ENCODE data around the gene SREK1. TPM values are rescaled to one million over a fixed set of nuclear protein-coding genes. Genes with fewer than 3 reads are reported as not detected.
"Not testable (repeated sequence)": the region's sequence is repeated elsewhere in the genome, so short reads cannot be mapped to it uniquely, and the experiment has no call there.

Gene SREK1
- total and polyA plus RNA-seq, 8 donors, result 10.4 to 242 (median 134) TPM

DNA sequence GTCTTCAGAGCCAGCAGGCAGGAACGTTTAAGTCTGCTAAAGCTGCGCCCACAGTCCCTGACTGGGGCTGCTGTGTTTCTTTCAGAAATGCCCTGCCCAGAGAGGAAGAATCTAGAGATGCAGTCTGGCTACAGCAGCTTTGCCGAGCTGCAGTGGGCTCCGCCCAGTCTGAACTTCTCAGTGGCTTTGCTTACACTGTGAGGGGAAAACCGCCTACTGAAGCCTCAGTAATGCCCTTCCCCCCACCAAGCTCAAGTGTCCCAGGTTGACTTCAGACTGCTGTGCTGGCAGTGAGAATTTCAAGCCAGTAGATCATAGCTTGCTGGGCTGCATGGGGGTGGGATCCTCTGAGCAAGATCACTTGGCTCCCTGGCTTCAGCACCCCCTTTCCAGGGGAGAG, 78.4 kb downstream of the SREK1 start:
- no peak overlapping the region for H3K27ac ChIP-seq
- no peak overlapping the region for H3K4me3 ChIP-seq
- TF ChIP-seq, protein P1, sequence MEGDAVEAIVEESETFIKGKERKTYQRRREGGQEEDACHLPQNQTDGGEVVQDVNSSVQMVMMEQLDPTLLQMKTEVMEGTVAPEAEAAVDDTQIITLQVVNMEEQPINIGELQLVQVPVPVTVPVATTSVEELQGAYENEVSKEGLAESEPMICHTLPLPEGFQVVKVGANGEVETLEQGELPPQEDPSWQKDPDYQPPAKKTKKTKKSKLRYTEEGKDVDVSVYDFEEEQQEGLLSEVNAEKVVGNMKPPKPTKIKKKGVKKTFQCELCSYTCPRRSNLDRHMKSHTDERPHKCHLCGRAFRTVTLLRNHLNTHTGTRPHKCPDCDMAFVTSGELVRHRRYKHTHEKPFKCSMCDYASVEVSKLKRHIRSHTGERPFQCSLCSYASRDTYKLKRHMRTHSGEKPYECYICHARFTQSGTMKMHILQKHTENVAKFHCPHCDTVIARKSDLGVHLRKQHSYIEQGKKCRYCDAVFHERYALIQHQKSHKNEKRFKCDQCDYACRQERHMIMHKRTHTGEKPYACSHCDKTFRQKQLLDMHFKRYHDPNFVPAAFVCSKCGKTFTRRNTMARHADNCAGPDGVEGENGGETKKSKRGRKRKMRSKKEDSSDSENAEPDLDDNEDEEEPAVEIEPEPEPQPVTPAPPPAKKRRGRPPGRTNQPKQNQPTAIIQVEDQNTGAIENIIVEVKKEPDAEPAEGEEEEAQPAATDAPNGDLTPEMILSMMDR (IDR thresholded peaks at IDR 0.05), result no peak
- TF ChIP-seq POLR2AphosphoS5 (IDR thresholded peaks at IDR 0.05), result no peak
- peaks cover 0 to 9% (median 2%) of the 10 kb centered on the region in 4 donors for H3K9me3 ChIP-seq
- WGBS, 5 donors, result 52 to 68% (median 59%) methylated on average over 5 of the region's 5 CpGs
- peaks cover 0 to 3% (median 0%) of the 10 kb centered on the region in 4 donors for H3K36me3 ChIP-seq
- H3K4me1 ChIP-seq, result no peaks in the 10 kb centered on the region
- intact Hi-C loops (cut with DNase I; ENCODE audit: low total_unique reads), result no loop called here
- H3K27me3 ChIP-seq, result no peaks in the 10 kb centered on the region
- DNase-seq, result no peak

DNA sequence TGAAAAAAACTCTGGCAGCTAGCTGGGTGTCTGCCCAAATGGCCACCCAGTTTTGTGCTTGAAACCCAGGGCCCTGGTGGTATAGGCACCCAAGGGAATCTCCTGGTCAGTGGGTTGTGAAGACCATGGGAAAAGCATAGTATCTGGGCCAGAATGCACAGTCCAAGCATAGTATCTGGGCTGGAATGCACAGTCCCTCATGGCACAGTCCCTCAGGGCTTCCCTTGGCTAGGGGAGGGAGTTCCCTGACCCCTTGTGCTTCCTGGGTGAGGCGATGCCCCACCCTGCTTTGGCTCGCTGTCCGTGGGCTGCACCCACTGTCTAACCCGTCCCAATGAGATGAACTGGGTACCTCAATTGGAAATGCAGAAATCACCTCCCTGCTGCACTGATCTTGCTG, 78.8 kb downstream of the SREK1 start:
- H3K9me3 ChIP-seq; intact Hi-C loops (cut with DNase I; ENCODE audit: low total_unique reads); DNase-seq; H3K36me3 ChIP-seq; H3K27ac ChIP-seq; H3K4me1 ChIP-seq; H3K27me3 ChIP-seq; H3K4me3 ChIP-seq: not testable (repeated sequence)
- 78 to 91% (median 81%) methylated on average over 4 of the region's 4 CpGs for WGBS, 5 donors

DNA sequence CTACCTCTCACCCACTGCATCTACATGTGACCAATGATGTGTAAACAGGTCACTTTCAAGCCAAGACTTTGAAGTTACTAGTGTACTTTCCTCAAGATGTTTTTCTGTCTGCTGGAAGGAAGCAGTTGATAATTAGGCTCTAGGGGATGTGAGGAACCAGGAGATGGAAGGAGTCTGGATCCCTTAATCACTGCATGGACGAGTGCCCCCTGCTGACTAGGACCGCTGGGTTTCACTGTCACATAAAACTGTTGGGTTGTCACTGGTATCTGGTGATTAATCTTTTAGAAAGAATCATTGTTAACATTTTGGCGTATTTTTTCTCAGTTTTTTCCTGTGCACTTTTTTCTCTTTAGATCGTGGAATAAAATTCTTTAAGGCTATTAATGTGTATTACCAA, 79.5 kb downstream of the SREK1 start:
- DNase-seq, result no peak
- no peaks in the 10 kb centered on the region for H3K27me3 ChIP-seq
- no peak overlapping the region for H3K4me3 ChIP-seq
- no peak overlapping the region for H3K27ac ChIP-seq
- H3K4me1 ChIP-seq, result no peaks in the 10 kb centered on the region
- peaks cover 0 to 9% (median 2%) of the 10 kb centered on the region in 4 donors for H3K9me3 ChIP-seq
- intact Hi-C loops (cut with DNase I; ENCODE audit: low total_unique reads), result no loop called here
- TF ChIP-seq, protein P1 (IDR thresholded peaks at IDR 0.05), result no peak
- TF ChIP-seq POLR2A (IDR thresholded peaks at IDR 0.05), result no peak
- TF ChIP-seq EP300 (IDR thresholded peaks at IDR 0.05), result no peak
- no peak for TF ChIP-seq POLR2AphosphoS5 (IDR thresholded peaks at IDR 0.05)
- WGBS, 5 donors, result 55 to 62% (median 61%) methylated on average over 4 of the region's 4 CpGs
- H3K36me3 ChIP-seq, result peaks cover 0 to 3% (median 0%) of the 10 kb centered on the region in 4 donors

DNA sequence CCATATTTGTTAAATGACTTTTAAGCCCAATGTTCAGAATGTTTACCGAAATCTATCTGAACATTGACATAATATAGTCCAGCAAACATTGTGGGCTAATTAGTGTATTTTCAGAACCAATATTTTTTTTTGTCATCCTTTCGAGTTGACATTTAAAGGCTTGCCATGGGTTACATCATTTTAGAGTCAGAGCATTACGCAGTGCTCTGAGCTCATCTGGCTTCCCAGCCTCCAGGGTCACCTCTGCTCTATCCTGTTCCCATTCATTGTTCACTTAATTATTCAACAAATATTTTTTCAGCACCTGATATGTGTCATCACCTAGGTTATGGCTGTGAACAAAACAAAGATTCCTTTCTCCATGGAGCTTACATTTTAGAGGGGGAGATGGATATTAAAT, 80.2 kb downstream of the SREK1 start:
- H3K9me3 ChIP-seq, result peaks cover 0 to 9% (median 2%) of the 10 kb centered on the region in 4 donors
- no peak for TF ChIP-seq POLR2AphosphoS5 (IDR thresholded peaks at IDR 0.05)
- TF ChIP-seq EP300 (IDR thresholded peaks at IDR 0.05), result no peak
- TF ChIP-seq, protein P1 (IDR thresholded peaks at IDR 0.05), result no peak
- no peak for TF ChIP-seq POLR2A (IDR thresholded peaks at IDR 0.05)
- H3K27me3 ChIP-seq, result no peaks in the 10 kb centered on the region
- H3K4me1 ChIP-seq, result no peaks in the 10 kb centered on the region
- 78 to 89% (median 80%) methylated on average over 3 of the region's 3 CpGs for WGBS, 5 donors
- H3K4me3 ChIP-seq, result no peak overlapping the region
- H3K36me3 ChIP-seq, result peaks cover 0 to 3% (median 0%) of the 10 kb centered on the region in 4 donors
- DNase-seq, result no peak
- H3K27ac ChIP-seq, result no peak overlapping the region
- intact Hi-C loops (cut with DNase I; ENCODE audit: low total_unique reads), result no loop called here

DNA sequence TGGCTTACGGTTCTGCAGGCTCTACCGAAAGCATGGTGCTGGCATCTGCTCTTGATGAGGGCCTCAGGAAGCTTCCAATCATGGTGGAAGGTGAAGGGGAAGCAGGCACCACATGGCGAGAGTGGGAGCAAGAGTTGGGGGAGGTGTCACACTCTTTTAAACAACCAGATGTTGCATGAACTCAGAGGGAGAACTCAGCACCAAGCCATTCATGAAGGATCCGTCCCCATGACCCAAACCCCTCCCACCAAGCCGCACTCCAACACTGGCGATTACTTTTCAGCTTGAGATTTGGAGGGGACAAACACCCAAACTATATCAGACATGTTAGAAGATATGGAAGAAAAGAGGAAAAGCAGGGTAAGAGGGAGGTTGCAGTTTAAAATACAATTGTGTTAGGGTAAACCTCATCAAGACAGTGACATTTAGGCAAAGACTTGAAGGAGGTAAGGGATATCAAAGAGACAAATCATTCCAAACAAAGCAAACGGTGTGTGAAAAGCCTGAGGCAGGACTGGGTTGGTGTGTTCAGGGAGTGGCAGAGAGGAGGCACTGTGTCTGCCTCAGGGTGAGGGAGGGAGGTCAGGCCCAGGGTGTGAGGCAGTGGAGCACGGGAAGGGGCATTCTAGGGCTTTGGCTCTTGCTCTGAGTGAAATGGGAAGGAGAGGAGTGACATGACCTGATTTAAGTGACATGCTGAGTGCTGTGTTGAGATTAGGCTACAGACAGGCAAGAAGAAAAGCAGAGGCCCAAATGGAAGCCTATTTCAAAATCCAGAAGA, 80.9 kb downstream of the SREK1 start:
- TF ChIP-seq, protein P1 (IDR thresholded peaks at IDR 0.05), result no peak
- TF ChIP-seq POLR2AphosphoS5 (IDR thresholded peaks at IDR 0.05), result no peak
- TF ChIP-seq POLR2A (IDR thresholded peaks at IDR 0.05), result no peak
- TF ChIP-seq EP300 (IDR thresholded peaks at IDR 0.05), result no peak

More for the DNA sequence above, 80.9 kb downstream of the SREK1 start:
- H3K4me1 ChIP-seq, result no peaks in the 10 kb centered on the region
- 80 to 86% (median 84%) methylated on average over 8 of the region's 8 CpGs for WGBS, 5 donors
- intact Hi-C loops (cut with DNase I; ENCODE audit: low total_unique reads), result no loop called here
- no peak overlapping the region for H3K27ac ChIP-seq
- no peaks in the 10 kb centered on the region for H3K27me3 ChIP-seq
- DNase-seq, result no peak
- no peak overlapping the region for H3K4me3 ChIP-seq
- H3K9me3 ChIP-seq, result peaks cover 0 to 9% (median 2%) of the 10 kb centered on the region in 4 donors
- H3K36me3 ChIP-seq, result peaks cover 0 to 3% (median 0%) of the 10 kb centered on the region in 4 donors
